ENCODE data around the gene KRTAP5-2.
A peak's percentile ranks its signal among the peaks of the same experiment; 100 is the strongest.

Gene KRTAP5-2

DNA sequence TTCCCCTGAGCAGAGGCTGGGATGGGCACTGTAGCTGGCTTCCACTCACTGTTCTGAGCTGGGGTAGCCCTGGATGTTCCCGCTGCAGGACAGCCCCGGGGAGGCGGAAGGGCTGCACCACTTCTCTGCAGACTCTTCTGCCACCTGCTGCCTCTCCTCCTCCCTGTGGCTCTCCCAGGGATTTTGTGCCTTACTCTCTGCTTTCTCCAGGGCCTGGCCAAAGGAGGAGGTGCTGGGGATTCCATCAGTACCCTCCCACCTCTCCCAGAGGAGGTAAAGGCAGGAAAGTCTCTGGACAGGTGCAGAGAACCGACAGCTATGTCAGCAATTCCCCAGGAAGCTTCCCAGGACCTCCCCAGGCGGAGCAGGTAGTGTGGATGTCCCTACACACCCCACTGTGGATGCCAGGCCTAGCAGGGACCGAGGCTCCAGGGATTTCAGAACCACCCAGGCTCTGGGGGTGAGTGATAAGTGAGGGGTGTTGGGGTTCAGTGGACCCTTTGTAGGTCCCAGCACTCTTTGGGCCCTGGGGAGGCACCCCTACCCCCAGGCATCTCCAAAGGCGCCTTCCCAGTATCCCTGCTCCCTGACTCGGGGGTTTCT is 37.3 kb downstream of the KRTAP5-2 start:
- DNase-seq (ENCODE audit: insufficient read length, low spot score): no peak
- TF ChIP-seq POLR2A (IDR thresholded peaks at IDR 0.05; ENCODE audit: low read depth, low read length): no peak
- no peak for FAIRE-seq

DNA sequence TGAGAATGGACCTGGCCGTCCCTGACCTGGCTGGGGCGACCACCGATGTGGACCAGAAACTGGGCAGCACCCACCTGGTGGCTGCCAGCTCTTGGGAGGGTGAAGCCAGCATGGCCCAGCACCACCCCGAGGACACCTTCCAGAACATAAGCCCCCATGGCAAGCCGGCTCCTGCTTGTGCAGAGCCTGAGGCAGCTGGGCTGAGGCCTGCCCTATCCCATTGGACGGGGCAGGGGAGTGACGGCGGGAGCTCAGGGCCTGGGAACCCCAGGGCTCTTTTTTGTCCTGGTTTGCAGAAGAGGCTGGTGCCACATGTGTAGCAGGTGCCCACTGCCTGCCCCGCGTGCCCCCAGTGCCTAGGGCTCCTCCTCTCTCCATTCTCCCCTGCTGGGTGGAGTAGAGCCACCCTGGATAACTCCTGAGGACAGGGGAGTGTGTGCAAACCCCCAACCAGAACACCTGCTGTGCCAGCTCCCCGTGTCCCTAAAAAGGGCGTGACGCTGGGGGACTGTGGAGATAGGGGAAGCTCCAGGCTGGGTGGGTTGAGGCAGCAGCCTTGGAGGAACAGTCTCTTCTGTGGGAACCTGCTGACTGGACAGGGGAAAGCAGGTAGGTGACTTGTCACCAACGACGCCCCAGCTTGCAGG is 38.0 kb downstream of the KRTAP5-2 start:
- no peak for TF ChIP-seq POLR2A (IDR thresholded peaks at IDR 0.05; ENCODE audit: low read depth, low read length)
- FAIRE-seq (no peak), DNase-seq (ENCODE audit: insufficient read length, low spot score) (no peak)

DNA sequence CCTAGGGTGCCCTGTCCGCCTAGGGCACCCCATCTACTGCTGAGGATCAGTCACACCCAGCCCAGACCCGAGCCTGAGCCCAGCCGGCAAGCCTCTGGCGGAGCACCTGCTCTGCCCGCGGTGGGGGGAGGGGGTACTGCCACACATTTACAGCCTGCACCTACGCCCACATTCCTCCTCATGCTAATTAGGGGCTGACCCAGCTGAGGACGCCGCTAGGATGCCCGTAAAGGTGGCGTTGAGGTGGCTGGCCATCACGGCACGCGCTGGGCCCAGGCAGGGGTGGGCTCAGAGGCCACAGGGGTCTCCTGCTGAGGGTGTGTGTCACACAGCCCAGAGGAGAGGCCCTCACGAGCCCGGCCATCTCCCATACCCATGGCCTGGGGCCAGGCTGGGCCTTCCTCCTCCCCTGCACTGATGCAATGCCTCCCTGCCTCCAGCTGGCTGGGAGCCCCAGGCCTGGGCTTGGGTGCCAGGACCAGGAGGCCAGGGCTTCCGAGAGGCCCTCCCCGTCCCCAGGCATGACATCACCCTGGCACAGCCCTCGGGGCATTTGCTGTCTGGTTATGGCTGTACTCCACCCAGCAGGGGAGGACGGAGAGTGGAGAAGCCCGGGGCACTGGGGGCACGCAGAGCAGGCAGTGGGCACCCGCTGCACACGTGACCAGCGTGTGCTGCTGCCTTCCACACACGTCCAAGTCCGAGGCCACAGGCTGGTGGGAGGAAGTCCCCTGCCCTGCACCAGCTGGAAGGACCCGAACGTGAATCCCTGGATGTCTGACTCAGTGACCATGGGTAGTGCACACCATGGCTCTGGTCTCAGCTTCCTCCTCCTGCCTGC is 38.8 kb downstream of the KRTAP5-2 start:
- DNase-seq (ENCODE audit: insufficient read length, low spot score): peak; percentile 99
- no peak for FAIRE-seq
- TF ChIP-seq POLR2A (IDR thresholded peaks at IDR 0.05; ENCODE audit: low read depth, low read length): no peak; the same call in none of the 2 replicates

DNA sequence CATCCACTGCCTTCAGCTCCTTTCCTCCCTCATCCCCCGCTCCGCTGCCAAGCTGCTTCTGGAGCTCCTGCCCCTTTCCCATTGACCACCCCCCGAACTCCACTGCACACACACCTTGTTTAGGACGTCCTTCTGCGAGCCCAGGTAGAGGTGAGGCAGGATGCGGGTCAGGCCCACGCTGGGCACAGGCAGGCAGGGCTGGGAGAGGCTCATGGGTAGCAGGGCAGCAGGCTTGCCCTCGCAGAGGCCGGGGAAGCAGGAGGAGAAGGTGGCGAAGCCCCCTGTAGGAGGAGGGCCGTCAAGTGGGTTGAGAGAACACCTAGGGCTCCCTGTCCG is 39.4 kb downstream of the KRTAP5-2 start:
- no peak for DNase-seq (ENCODE audit: insufficient read length, low spot score)

DNA sequence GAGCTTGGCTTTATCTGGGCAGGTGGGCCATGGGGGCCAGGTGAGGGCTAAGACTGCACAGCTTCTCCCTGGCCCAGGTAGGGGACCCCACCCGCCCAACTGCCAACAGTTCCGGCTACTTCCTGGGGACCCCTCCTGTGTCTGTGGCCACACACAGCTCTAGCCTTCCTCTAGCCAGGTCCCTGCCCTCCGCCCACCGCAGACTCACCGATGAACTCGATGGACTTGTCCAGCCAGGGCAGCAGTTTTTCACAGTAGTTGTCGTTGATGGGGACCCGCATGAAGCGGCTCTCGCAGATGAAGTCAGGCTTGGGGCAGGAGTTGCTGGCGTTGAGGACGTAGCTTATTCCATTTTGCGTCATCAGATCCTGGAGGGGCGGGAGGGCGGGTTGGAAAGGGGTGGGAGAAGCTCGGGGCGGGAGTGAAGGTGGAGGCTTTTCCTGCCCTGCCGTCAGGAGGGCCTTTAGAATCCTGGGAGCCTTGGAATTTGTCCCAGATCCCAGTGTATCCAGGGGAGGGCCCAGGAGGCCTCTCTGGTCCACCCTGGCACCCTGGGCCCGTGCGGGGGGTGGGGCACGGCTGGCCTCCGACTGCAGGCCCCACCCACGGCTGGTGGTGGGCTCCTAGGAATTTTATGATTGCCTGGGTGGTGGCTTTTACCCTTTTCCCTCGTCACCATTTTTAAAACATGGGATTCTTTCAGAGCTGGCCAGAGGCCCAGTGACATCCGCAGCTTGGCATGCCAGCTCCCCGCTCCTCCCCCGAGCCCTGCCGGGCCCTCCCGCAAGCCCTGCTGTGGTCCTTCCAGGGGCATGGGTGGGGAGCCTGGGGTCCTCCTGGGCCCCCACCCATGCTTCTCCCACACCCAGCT is 40.0 kb downstream of the KRTAP5-2 start:
- no peak for TF ChIP-seq POLR2A (IDR thresholded peaks at IDR 0.05; ENCODE audit: low read depth, low read length)
- DNase-seq (ENCODE audit: insufficient read length, low spot score) (peak; percentile 97), FAIRE-seq (no peak)

More for the DNA sequence above, 39.4 kb downstream of the KRTAP5-2 start:
- no peak for FAIRE-seq
- TF ChIP-seq POLR2A (IDR thresholded peaks at IDR 0.05; ENCODE audit: low read depth, low read length): no peak

DNA sequence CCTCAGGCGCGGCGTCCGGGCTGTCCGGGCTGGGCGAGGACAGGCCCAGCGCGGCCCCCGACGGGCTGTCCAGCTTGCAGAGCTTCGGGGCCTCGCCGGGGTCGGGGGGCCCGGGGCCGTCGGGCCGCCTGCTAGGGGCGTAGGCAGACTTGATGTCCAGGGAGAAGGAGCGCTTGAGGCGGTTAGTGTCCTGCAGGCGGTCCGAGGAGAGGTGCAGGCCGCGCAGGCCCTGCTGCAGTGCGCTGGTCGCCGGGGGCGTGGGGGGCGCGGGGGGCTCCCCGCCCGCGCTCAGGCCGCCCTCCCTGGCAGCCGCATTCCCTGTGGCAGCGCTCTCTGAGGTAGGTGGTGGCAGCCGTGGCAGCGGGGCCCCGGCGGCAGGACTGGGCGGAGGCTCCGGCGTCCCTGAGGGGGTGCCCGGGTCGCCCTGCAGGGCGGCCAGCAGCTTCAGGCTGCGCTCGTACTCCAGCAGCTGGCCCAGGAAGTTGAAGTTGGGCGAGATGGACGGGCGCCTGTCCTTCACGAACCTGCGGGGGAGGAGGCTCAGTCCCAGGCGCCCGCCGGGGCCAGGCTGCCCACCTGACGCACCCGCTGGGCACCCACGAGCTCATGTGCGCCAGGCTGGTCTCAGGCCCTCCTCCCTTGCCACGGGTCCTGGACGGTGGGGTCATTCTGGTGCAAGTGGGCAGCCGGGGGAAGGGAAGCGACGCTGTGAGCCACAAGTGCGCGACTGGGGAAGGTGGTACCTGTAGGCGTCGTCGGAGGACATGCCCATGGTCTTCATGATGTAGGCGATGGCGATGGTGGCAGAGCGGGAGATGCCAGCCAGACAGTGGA is 40.8 kb downstream of the KRTAP5-2 start:
- TF ChIP-seq POLR2A (IDR thresholded peaks at IDR 0.05; ENCODE audit: low read depth, low read length): no peak
- FAIRE-seq (no peak), DNase-seq (ENCODE audit: insufficient read length, low spot score) (no peak)

DNA sequence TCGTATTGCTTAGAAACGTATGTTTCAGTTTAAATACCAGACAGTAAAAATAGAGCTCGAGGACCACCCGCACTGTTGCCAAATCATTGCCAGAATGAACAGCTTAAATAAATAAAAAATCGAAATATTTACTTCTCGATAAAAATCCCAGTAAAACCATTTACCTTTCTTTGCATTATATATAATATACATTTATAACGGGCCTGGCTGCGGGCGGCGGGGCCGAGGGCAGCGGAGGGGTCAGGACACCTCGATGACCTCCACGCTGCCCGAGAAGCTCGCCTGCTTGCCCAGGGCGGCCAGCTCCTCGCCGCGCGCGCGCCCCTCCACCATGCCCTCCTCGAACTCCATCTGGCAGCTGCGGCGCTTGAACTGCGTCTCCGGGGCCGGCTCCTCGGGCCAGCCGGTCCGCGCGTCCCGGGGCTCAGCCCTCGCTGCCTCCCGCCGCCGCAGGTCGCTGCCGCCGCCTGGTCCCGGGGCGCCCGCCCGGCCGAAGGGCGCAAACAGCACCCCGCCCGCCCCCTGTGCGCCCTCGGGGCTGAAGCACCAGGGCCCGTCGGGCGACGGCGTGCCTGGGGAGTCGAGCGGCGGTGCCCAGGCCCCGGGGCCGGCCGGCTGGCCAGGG is 41.7 kb downstream of the KRTAP5-2 start:
- DNase-seq (ENCODE audit: insufficient read length, low spot score) (no peak), FAIRE-seq (no peak)
- TF ChIP-seq POLR2A (IDR thresholded peaks at IDR 0.05; ENCODE audit: low read depth, low read length): no peak

DNA sequence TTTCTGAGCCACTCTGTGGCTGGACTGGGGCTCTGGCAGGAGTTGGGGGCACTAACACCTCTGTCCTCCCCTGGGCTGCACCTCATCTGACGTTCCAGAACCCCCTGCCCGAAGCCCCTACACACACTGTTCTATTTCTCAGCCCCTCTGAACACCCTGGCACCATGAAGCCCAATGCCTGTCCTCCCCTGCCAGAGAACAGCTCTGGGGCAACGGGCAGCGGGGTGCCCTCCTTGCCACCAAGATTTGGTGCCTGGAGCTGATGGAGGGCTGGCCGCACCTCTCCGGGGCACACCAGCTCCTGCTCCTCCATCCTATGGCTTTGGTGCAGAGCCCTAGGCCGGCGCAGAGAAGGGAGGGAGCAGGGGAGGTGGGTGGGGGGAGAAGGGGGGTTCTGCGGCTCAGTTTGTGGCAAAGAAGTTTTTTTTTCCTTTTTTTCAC is 42.4 kb downstream of the KRTAP5-2 start:
- DNase-seq (ENCODE audit: insufficient read length, low spot score) (no peak), FAIRE-seq (no peak)
- TF ChIP-seq POLR2A (IDR thresholded peaks at IDR 0.05; ENCODE audit: low read depth, low read length): no peak

DNA sequence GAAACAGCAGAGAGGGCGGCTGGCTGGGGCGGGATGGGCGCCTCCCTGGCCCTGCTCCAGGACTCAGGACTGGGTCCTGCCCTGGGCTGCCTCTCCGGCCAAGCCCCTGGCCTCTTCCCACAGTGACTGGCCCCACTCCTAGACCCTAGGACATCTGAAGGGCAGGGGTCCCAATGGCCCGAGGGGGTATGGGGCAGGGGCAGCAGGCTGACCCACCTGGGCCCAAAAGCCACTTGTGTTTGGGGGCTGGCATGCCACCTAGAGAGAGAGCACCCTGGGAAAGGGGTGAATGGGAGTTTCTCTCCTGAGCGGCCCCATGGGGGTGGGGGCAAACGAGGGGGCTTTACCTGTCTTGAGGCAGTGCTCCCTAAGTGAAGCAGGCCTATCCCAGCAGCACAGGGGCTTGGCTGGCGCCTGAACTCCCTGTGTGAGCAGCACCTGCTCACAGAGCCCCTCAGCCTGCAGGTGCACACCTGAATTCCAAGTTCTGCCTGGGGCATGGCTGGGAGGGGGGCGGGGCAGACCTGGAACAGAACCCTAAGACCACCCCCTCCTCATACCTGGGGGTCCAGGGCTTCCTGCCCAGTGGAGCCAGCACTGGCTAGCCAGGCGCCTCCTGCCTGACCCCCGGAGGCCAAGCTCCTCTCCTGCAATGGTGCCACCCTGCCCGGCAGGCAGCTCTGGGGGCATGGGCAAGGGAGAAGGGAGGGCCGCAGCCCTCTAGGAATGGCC is 42.9 kb downstream of the KRTAP5-2 start:
- no peak for TF ChIP-seq POLR2A (IDR thresholded peaks at IDR 0.05; ENCODE audit: low read depth, low read length)
- FAIRE-seq (no peak), DNase-seq (ENCODE audit: insufficient read length, low spot score) (no peak)

DNA sequence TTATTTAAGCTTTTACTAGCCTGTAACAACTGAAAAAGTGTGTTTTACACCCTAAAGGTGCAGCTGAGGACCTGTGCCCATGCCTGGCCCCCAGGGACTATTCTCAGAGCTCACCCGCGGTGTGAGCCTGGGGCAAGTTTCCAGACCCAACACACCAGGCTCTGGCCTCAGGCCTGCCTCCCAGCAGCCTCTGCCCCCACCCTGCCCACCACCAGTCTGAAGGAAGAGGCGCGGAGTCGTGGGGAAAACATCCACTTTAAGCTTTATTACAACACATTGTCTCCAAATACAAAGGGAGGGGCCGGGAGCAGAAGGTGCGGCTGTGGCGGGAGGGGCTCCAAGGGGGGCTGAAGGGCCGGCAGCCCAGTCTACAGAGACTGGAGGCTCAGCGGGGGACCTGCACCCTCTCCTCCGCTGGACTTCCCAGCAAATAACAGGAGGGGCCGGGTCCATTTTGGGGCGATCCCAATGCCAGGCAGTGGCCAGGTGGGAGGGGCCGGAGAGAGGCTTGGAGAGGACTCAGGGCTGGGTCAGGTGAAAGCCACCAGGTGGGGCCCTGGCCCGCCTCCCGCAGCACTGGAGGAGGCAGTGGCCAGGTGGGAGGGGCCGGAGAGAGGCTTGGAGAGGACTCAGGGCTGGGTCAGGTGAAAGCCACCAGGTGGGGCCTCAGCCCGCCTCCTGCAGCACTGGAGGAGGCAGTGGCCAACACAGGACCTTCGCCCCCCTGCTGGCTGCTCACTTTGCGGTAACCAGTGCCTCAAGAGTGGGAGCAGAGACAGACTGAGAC is 44.1 kb downstream of the KRTAP5-2 start:
- FAIRE-seq: no peak
- no peak for TF ChIP-seq POLR2A (IDR thresholded peaks at IDR 0.05; ENCODE audit: low read depth, low read length)
- no peak for DNase-seq (ENCODE audit: insufficient read length, low spot score)
